Endothelial cell of umbilical vein (primary cell): ENCODE data around the gene SNX25.

Experiments
- EZH2 ChIP-seq: IDR thresholded peaks from 2 replicates; pipeline ENCODE4 v1.6.1; 2012; ENCODE audit warnings: borderline replicate concordance, low read depth, mild to moderate bottlenecking, moderate library complexity, low read length, inconsistent platforms; ENCODE audit not compliant: severe bottlenecking
- GATA2 ChIP-seq: IDR thresholded peaks from 2 replicates; pipeline ENCODE4 v1.7.0; 2011; ENCODE audit warnings: low read depth, mild to moderate bottlenecking, moderate library complexity, mixed read lengths, low read length; ENCODE audit not compliant: insufficient read length, insufficient read depth
- JUN ChIP-seq: IDR thresholded peaks from 2 replicates; pipeline ENCODE4 v1.6.1; 2011; ENCODE audit warnings: borderline replicate concordance, low read depth; ENCODE audit not compliant: insufficient read length, insufficient read depth
- MYC ChIP-seq: IDR thresholded peaks from one replicate; pipeline ENCODE4 v1.6.1; 2011; ENCODE audit warnings: mild to moderate bottlenecking, low read depth, low read length
- POLR2A ChIP-seq: IDR thresholded peaks from 2 replicates; pipeline ENCODE4 v1.6.1; 2012; ENCODE audit warnings: low read depth, mild to moderate bottlenecking, control low read depth, low read length
- POLR2AphosphoS5 ChIP-seq: IDR thresholded peaks from 2 replicates; pipeline ENCODE4 v1.6.1; 2012; ENCODE audit warnings: low read depth, mild to moderate bottlenecking, control low read depth, low read length, moderate library complexity; ENCODE audit not compliant: insufficient read depth
- TF ChIP-seq, protein P1 (sequence below), 2 donors: IDR thresholded peaks; 1 replicate in 1 of 2; 2 replicates in 1 of 2; pipeline ENCODE4 v1.5.1; 2011; ENCODE audit warnings: low read length in 2 of 2, mild to moderate bottlenecking in 2 of 2, moderate library complexity in 2 of 2, control low read depth in 1 of 2, inconsistent platforms in 1 of 2, low read depth in 1 of 2; ENCODE audit not compliant: insufficient read depth in 1 of 2; ENCODE audit errors: extremely low read depth in 1 of 2
- TF ChIP-seq, protein P2 (sequence below): IDR thresholded peaks from 2 replicates; pipeline ENCODE4 v1.6.1; 2011; ENCODE audit not compliant: insufficient read depth, insufficient read length

- TF ChIP-seq, protein P1, sequence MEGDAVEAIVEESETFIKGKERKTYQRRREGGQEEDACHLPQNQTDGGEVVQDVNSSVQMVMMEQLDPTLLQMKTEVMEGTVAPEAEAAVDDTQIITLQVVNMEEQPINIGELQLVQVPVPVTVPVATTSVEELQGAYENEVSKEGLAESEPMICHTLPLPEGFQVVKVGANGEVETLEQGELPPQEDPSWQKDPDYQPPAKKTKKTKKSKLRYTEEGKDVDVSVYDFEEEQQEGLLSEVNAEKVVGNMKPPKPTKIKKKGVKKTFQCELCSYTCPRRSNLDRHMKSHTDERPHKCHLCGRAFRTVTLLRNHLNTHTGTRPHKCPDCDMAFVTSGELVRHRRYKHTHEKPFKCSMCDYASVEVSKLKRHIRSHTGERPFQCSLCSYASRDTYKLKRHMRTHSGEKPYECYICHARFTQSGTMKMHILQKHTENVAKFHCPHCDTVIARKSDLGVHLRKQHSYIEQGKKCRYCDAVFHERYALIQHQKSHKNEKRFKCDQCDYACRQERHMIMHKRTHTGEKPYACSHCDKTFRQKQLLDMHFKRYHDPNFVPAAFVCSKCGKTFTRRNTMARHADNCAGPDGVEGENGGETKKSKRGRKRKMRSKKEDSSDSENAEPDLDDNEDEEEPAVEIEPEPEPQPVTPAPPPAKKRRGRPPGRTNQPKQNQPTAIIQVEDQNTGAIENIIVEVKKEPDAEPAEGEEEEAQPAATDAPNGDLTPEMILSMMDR (IDR thresholded peaks at IDR 0.05; ENCODE audit: extremely low read depth in 1 of 2, insufficient read depth in 1 of 2, low read depth in 1 of 2, low read length in 2 of 2) = no peak
- TF ChIP-seq POLR2AphosphoS5 (no peak), EZH2 (no peak), POLR2A (no peak), MYC (no peak), GATA2 (no peak), JUN (no peak)
- TF ChIP-seq, protein P2, sequence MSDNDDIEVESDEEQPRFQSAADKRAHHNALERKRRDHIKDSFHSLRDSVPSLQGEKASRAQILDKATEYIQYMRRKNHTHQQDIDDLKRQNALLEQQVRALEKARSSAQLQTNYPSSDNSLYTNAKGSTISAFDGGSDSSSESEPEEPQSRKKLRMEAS = no peak
Observed at GRCh38 chr4:185237175-185237574, 27.8 kb downstream of the SNX25 start.
